Measurements from ENCODE around the gene FOXJ3.

The FOXJ3 gene

GRCh38 chr1:42154685-42155084 lies 180.3 kb downstream of the FOXJ3 start:
- H3K27ac ChIP-seq (ENCODE audit: low read depth, low read length): no peak overlapping the region
- H3K4me1 ChIP-seq (ENCODE audit: control insufficient read depth, insufficient read depth, low read length, unreplicated experiment): no peaks in the 10 kb centered on the region
- H3K27me3 ChIP-seq (ENCODE audit: insufficient read depth, low read length): peaks cover 44% of the 10 kb centered on the region
- no peaks in the 10 kb centered on the region for H3K79me2 ChIP-seq (ENCODE audit: control insufficient read depth, insufficient read depth, low read length, unreplicated experiment)
- no peak overlapping the region for H3K4me3 ChIP-seq (ENCODE audit: low read depth, low read length)
- H2AFZ ChIP-seq (ENCODE audit: low read length, unreplicated experiment): no peak overlapping the region
- H3K36me3 ChIP-seq (ENCODE audit: insufficient read depth, low read length): no peaks in the 10 kb centered on the region

- Histone ChIP-seq H2AFZ (ENCODE audit: low read length, unreplicated experiment) (no peak overlapping the region), H3K4me3 (ENCODE audit: low read depth, low read length) (no peak overlapping the region), H3K36me3 (ENCODE audit: insufficient read depth, low read length) (no peaks in the 10 kb centered on the region), H3K79me2 (ENCODE audit: control insufficient read depth, insufficient read depth, low read length, unreplicated experiment) (no peaks in the 10 kb centered on the region), H3K27me3 (ENCODE audit: insufficient read depth, low read length) (peaks cover 46% of the 10 kb centered on the region), H3K4me1 (ENCODE audit: control insufficient read depth, insufficient read depth, low read length, unreplicated experiment) (no peaks in the 10 kb centered on the region), H3K27ac (ENCODE audit: low read depth, low read length) (no peak overlapping the region)
Measured at GRCh38 chr1:42153624-42154023, 181.4 kb downstream of the FOXJ3 start.

DNA sequence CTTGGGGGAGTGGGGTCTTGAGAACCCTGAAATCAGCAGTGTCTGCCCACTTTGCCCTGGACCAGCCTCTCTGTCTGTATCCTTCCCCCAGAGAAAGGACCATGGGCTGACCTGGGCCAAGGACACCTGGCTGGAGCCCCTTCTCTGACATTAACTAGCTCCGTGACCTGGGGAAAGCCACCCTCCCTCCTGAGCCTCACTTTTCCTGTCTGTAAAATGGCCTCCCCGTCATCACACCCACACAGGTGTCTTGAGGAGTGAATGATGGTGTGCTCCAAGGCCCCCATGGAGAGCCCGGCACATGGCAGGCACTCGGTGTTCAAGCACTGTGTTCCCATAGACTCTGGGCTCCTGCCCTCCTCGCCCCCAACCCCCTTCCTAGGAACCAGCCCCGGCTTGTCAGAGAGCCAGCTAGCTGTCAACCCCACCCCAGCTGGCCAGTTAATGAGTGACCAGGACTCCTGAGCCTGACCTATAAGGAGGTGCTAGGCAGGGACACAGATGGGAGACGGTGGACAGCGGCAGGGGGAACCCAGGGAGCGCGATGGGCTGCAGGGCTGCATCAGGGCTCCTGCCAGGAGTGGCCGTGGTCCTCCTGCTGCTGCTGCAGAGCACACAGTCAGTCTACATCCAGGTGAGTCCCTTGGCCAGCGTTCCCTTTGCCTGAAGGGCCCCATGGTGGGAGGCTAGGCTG lies 182.0 kb downstream of the FOXJ3 start, which contains the start of gene GUCA2B:
TSS of gene GUCA2B (plus strand) at position 504 of the 694 bp plus-strand sequence. CDS start at position 545, 41 bp downstream.
- Histone ChIP-seq H3K79me2 (ENCODE audit: control insufficient read depth, insufficient read depth, low read length, unreplicated experiment) (no peaks in the 10 kb centered on the region), H3K27me3 (ENCODE audit: insufficient read depth, low read length) (peaks cover 52% of the 10 kb centered on the region), H3K27ac (ENCODE audit: low read depth, low read length) (no peak within 1 kb of the TSS), H3K36me3 (ENCODE audit: insufficient read depth, low read length) (no peaks in the 10 kb centered on the region), H3K4me3 (ENCODE audit: low read depth, low read length) (no peak within 1 kb of the TSS), H2AFZ (ENCODE audit: low read length, unreplicated experiment) (no peak within 1 kb of the TSS), H3K4me1 (ENCODE audit: control insufficient read depth, insufficient read depth, low read length, unreplicated experiment) (no peaks in the 10 kb centered on the region)

DNA sequence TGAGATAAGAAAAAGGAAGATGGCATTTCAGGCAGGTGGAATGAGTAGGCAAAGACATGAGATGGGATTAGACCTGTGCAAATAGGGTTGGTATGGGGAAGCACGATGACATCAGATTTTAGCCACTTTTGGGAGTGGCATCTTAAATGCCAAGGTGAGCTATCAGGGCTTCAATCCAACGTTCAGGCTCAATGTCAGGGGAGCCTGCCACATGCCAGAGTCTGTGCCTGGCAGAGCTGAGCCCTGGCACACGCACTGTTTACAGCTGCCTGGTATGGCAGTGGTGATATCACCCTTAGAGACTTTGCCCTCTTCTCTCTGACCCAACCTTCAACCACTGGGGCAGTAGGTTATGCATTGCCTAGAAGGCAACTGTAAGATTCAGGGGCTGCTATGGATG lies 182.9 kb downstream of the FOXJ3 start:
- Histone ChIP-seq H3K36me3 (ENCODE audit: insufficient read depth, low read length) (no peaks in the 10 kb centered on the region), H3K27ac (ENCODE audit: low read depth, low read length) (no peak overlapping the region), H3K4me3 (ENCODE audit: low read depth, low read length) (no peak overlapping the region), H3K4me1 (ENCODE audit: control insufficient read depth, insufficient read depth, low read length, unreplicated experiment) (no peaks in the 10 kb centered on the region), H3K79me2 (ENCODE audit: control insufficient read depth, insufficient read depth, low read length, unreplicated experiment) (no peaks in the 10 kb centered on the region), H3K27me3 (ENCODE audit: insufficient read depth, low read length) (peaks cover 61% of the 10 kb centered on the region), H2AFZ (ENCODE audit: low read length, unreplicated experiment) (no peak overlapping the region)

DNA sequence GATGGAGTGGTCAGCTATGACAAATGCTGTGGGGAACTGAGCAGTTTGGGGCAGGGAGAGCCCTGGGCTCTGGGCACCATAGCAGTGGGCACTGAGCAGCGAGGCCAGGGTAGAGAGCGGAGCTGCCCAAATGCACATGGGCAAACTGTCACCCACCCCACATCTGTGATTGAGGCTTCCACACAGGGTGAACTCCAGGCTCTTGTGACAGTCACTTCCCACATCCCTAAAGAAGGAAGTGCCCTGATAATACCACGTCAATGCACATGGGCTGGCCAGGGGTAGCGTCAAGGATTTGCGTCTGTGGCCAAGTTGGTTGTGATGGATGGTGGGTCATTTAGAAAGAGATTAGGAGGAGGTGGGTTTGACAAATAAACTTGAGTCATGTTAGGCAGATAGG lies 184.4 kb downstream of the FOXJ3 start:
- no peak overlapping the region for H2AFZ ChIP-seq (ENCODE audit: low read length, unreplicated experiment)
- H3K36me3 ChIP-seq (ENCODE audit: insufficient read depth, low read length): no peaks in the 10 kb centered on the region
- no peak overlapping the region for H3K27ac ChIP-seq (ENCODE audit: low read depth, low read length)
- H3K27me3 ChIP-seq (ENCODE audit: insufficient read depth, low read length): peaks cover 70% of the 10 kb centered on the region
- H3K4me3 ChIP-seq (ENCODE audit: low read depth, low read length): no peak overlapping the region
- H3K4me1 ChIP-seq (ENCODE audit: control insufficient read depth, insufficient read depth, low read length, unreplicated experiment): no peaks in the 10 kb centered on the region
- no peaks in the 10 kb centered on the region for H3K79me2 ChIP-seq (ENCODE audit: control insufficient read depth, insufficient read depth, low read length, unreplicated experiment)

DNA sequence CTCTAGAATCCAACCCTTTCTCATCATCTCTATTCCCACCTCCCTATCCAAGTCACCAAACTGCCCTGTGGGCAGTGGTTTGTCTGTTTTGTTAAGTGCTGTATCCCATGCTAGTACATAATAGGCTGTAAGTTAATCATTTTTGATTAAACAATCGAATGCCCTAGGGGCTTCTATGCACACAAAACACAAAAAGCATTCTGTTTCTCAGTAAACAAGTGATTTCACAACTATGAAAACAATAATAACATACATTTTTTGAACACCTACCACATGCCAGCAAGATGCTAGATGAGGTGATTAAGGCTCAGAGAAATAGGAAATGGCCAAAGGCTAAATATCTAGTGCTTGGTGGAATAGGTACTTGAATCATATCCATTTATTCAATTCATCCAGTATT lies 186.9 kb downstream of the FOXJ3 start:
- no peaks in the 10 kb centered on the region for H3K4me1 ChIP-seq (ENCODE audit: control insufficient read depth, insufficient read depth, low read length, unreplicated experiment)
- H3K4me3 ChIP-seq (ENCODE audit: low read depth, low read length): no peak overlapping the region
- peaks cover 90% of the 10 kb centered on the region for H3K27me3 ChIP-seq (ENCODE audit: insufficient read depth, low read length)
- no peak overlapping the region for H2AFZ ChIP-seq (ENCODE audit: low read length, unreplicated experiment)
- no peak overlapping the region for H3K27ac ChIP-seq (ENCODE audit: low read depth, low read length)
- H3K79me2 ChIP-seq (ENCODE audit: control insufficient read depth, insufficient read depth, low read length, unreplicated experiment): no peaks in the 10 kb centered on the region
- no peaks in the 10 kb centered on the region for H3K36me3 ChIP-seq (ENCODE audit: insufficient read depth, low read length)

DNA sequence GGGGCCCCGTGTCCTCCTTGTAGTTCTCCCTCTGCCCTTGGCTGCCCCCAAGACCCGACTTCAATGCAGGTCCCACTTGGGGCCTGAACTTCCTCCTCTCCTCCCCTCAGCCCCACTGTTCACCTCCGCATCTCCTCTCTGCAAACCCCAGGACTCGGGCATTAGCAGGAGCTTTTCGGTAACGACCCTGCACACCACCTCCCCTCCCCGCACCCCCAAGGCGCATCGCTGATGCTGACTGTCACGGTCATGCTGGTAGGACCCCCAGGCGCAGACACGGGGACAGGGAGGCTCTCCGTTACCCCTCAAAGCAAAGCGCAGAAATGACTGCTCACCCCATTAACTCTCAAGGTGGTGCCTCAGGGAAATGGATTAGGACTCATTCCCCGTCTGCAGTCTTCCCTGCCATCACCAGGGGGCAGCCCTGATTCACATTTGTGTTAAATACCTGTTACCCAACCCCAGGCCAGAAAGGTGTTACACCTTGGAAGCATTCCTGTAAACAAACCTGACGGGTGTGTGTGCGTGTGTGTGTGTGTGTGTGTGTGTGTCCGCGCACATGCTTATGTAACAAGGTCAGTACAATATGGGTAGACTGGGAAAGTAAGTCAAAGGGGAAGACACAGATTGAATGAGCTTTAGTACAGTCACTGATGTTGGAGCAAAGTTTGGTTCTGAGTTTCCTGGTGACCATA lies 188.3 kb downstream of the FOXJ3 start:
- Histone ChIP-seq H3K36me3 (ENCODE audit: insufficient read depth, low read length) (no peaks in the 10 kb centered on the region), H3K4me3 (ENCODE audit: low read depth, low read length) (no peak overlapping the region), H3K27me3 (ENCODE audit: insufficient read depth, low read length) (peaks cover 94% of the 10 kb centered on the region), H3K79me2 (ENCODE audit: control insufficient read depth, insufficient read depth, low read length, unreplicated experiment) (no peaks in the 10 kb centered on the region), H3K27ac (ENCODE audit: low read depth, low read length) (no peak overlapping the region), H3K4me1 (ENCODE audit: control insufficient read depth, insufficient read depth, low read length, unreplicated experiment) (no peaks in the 10 kb centered on the region), H2AFZ (ENCODE audit: low read length, unreplicated experiment) (no peak overlapping the region)

DNA sequence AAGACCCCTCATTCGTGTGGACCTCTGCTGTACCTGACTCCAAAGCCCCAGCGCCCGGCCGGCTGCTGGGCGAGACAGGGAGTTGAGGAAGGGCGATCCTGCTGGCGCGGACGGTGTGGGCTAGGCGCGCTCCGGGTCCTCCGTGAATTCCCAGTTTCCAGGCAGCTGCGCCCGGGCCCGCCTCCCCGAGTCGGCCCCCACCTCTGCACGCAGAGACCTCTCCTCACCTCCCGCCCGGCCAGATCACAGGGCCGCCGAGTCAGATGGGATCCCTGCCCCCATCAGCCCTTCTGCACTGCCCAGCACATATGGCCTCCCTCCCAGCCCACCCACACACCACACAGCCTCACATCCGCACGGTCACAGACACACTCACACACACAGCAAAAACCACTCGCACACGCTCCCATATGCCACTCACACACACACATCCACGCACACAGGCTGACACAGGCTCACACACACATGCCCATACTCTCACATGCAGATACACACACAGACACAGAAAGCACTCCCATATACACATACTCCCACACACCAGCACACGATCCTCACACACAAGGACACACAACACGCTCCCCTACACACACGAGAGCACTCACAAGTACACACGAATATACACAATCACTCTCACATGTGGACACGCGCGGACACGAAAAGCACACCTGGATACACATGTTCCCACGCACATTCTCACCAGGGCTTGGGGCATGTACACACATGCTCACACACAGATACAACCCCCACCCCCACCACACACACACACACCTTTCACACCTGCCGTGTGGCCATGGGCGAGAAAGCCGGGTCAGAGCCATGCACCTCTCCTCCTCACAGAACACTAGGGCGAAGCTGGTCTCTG lies 189.0 kb downstream of the FOXJ3 start:
- Histone ChIP-seq H2AFZ (ENCODE audit: low read length, unreplicated experiment) (no peak overlapping the region), H3K27me3 (ENCODE audit: insufficient read depth, low read length) (peaks cover 94% of the 10 kb centered on the region), H3K79me2 (ENCODE audit: control insufficient read depth, insufficient read depth, low read length, unreplicated experiment) (no peaks in the 10 kb centered on the region), H3K36me3 (ENCODE audit: insufficient read depth, low read length) (no peaks in the 10 kb centered on the region), H3K27ac (ENCODE audit: low read depth, low read length) (no peak overlapping the region), H3K4me3 (ENCODE audit: low read depth, low read length) (no peak overlapping the region), H3K4me1 (ENCODE audit: control insufficient read depth, insufficient read depth, low read length, unreplicated experiment) (no peaks in the 10 kb centered on the region)

GRCh38 chr1:42145389-42145716 lies 189.7 kb downstream of the FOXJ3 start:
- no peak overlapping the region for H2AFZ ChIP-seq (ENCODE audit: low read length, unreplicated experiment)
- H3K27me3 ChIP-seq (ENCODE audit: insufficient read depth, low read length): peaks cover 92% of the 10 kb centered on the region
- H3K27ac ChIP-seq (ENCODE audit: low read depth, low read length): no peak overlapping the region
- no peaks in the 10 kb centered on the region for H3K36me3 ChIP-seq (ENCODE audit: insufficient read depth, low read length)
- H3K4me1 ChIP-seq (ENCODE audit: control insufficient read depth, insufficient read depth, low read length, unreplicated experiment): no peaks in the 10 kb centered on the region
- H3K4me3 ChIP-seq (ENCODE audit: low read depth, low read length): no peak overlapping the region
- H3K79me2 ChIP-seq (ENCODE audit: control insufficient read depth, insufficient read depth, low read length, unreplicated experiment): no peaks in the 10 kb centered on the region

DNA sequence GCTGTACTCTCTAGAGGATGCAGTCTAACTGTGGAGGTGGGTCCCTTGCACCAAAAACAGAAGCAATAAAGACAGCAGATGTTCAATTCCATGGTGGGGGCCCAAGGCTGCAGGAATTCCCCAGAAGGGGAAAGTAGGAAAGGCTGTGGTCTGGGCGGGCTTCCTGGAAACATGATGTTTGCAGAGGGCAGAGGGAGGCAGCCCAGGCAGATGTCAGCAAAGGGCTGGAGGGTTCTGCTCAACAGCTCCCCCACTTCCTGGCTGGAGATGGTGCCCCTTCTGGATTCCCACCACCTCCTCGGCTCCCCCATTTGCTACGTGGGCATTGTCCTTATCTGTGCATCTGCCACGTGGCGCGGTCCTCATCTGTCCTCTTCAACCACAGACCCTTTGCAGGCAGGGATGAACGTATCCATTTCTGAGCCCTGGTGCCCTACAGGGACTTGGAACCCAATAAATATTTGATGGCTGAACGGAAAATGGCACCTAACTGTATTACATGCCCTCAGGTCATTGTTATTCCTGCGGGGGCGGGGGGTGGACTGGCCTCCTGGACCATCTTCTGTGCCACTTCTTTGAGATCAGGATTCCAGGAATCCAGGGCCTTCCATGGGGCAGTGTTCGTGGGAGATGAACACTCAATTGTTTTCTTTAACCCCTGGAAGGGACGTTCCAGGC lies 190.2 kb downstream of the FOXJ3 start:
- peaks cover 92% of the 10 kb centered on the region for H3K27me3 ChIP-seq (ENCODE audit: insufficient read depth, low read length)
- H2AFZ ChIP-seq (ENCODE audit: low read length, unreplicated experiment): no peak overlapping the region
- no peak overlapping the region for H3K4me3 ChIP-seq (ENCODE audit: low read depth, low read length)
- H3K79me2 ChIP-seq (ENCODE audit: control insufficient read depth, insufficient read depth, low read length, unreplicated experiment): no peaks in the 10 kb centered on the region
- no peaks in the 10 kb centered on the region for H3K4me1 ChIP-seq (ENCODE audit: control insufficient read depth, insufficient read depth, low read length, unreplicated experiment)
- no peak overlapping the region for H3K27ac ChIP-seq (ENCODE audit: low read depth, low read length)
- no peaks in the 10 kb centered on the region for H3K36me3 ChIP-seq (ENCODE audit: insufficient read depth, low read length)
